ENCODE results near the gene MUC13.

MUC13 gene

DNA sequence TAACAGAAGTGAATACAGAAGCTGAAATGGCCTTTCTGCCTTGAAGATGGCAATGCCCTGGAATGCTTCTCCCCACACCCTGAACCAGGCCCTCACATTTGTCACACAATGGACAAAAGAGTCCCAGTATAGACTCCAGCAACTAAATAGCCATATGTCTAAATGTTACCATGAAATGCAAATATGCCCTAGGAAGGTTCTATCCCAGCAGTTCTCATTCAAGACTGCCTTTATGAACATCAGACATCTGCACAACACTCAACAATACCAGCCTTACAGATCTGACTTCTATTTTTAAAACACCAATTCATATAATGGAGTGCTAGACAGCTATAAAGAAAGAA lies 55.2 kb downstream of the MUC13 start:
- no peak overlapping the region for H3K4me3 ChIP-seq (ENCODE audit: low read length)
- TF ChIP-seq, protein P1, sequence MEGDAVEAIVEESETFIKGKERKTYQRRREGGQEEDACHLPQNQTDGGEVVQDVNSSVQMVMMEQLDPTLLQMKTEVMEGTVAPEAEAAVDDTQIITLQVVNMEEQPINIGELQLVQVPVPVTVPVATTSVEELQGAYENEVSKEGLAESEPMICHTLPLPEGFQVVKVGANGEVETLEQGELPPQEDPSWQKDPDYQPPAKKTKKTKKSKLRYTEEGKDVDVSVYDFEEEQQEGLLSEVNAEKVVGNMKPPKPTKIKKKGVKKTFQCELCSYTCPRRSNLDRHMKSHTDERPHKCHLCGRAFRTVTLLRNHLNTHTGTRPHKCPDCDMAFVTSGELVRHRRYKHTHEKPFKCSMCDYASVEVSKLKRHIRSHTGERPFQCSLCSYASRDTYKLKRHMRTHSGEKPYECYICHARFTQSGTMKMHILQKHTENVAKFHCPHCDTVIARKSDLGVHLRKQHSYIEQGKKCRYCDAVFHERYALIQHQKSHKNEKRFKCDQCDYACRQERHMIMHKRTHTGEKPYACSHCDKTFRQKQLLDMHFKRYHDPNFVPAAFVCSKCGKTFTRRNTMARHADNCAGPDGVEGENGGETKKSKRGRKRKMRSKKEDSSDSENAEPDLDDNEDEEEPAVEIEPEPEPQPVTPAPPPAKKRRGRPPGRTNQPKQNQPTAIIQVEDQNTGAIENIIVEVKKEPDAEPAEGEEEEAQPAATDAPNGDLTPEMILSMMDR (IDR thresholded peaks at IDR 0.05; ENCODE audit: insufficient read depth, low read depth, low read length, missing control alignments), result no peak
- DNase-seq (ENCODE audit: low read depth), result no peak

DNA sequence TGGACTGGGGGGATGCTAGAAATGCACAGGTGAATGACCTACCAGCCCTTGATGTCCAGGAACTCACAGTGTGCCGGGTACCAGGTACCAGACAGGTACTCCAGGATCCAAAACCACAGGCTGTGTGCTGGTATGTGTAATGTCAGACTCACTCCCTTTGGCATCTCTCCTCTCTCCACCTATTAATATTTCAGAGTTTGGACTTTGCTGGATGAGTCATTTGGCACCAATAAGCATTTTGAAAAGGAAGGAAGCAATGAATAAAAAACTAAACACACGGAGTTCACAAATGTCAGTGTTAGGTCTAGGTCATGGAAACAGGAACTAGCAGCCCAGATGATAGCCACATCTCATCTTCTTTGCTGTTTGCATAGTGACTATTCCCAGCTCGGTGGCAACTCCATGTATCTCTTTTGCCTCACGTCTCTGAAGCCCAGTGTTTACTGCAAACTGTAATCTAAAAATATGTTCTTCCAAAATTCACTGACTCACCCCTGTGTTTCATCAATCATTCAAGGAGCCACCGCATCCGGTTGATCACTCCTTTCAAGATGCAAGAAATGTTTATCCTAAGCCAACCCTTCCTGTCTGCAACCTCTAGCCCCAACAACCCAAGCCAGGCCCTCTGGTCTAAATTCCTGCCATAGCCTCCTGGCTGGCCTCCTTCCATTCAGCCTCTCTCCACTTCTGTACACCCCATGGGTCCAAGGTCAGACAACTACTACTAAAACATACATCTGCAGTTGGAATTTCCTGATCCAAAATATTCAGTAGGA lies 55.8 kb downstream of the MUC13 start:
- TF ChIP-seq, protein P1 (IDR thresholded peaks at IDR 0.05; ENCODE audit: insufficient read depth, low read depth, low read length, missing control alignments), result no peak
- no peak overlapping the region for H3K4me3 ChIP-seq (ENCODE audit: low read length)
- peak; percentile 93 for DNase-seq (ENCODE audit: low read depth)

DNA sequence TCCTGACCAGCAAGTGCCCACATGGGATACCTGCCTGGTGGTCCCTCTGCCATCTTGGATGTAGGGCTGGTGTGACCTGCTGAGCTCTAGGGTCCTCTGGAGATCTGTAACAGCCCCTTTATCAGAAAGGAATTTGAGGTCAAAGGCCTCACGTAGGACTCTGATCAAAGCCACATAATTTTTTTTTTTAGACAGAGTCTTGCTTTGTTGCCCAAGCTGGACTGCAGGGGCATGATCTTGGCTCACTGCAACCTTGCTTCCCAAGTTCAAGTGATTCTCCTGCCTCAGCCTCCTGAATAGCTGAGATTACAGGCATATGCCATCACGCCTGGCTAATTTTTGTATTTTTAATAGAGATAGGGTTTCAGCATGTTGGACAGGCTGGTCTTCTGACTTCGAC lies 56.9 kb downstream of the MUC13 start:
- H3K4me3 ChIP-seq (ENCODE audit: low read length), result no peak overlapping the region
- no peak for DNase-seq (ENCODE audit: low read depth)
- TF ChIP-seq, protein P1 (IDR thresholded peaks at IDR 0.05; ENCODE audit: insufficient read depth, low read depth, low read length, missing control alignments), result no peak

DNA sequence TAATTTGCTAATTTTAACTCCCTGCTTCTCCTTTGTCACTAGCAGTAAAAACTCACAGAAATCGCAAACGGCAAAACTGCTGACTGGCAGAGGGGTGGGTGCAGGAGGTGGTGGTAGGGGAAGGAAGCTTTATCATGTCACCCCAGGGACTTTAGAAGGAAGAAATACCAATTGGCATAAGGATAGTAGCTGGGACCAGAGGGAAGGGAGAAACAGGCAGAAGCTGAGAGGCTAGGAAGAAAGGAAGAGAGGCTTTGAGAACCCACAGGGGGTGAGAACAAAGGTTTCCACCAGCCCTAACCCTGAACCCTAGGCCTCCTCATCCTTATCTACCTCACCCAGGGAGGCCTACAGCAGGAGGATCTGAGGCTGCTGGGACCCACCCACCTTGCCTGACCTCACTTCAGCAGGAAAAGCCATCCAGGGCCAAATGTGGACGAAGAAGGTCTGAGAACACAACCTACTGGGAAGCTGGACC lies 58.1 kb downstream of the MUC13 start:
- DNase-seq (ENCODE audit: low read depth), result no peak
- H3K4me3 ChIP-seq (ENCODE audit: low read length), result no peak overlapping the region
- TF ChIP-seq, protein P1 (IDR thresholded peaks at IDR 0.05; ENCODE audit: insufficient read depth, low read depth, low read length, missing control alignments), result no peak

DNA sequence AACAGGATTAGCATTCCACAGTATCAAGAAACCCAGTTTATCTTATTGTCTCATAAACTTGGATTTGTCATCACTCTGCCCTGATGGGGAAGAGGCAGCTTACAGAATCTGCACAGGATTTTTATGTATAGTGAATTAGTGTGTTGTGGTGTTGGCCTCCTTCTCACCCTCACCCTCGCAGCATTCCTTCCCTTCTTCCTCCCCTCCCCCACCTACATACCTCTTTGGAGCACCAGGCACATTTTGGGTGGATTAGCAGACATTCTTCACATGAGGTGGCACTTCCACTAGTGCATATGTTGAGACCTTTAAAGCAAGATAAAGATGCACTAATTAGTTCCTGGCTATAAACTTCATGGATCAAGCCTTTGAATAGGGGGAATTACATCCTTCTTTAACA lies 61.3 kb downstream of the MUC13 start:
- DNase-seq (ENCODE audit: low read depth), result no peak
- H3K4me3 ChIP-seq (ENCODE audit: low read length), result no peak overlapping the region
- TF ChIP-seq, protein P1 (IDR thresholded peaks at IDR 0.05; ENCODE audit: insufficient read depth, low read depth, low read length, missing control alignments), result no peak

DNA sequence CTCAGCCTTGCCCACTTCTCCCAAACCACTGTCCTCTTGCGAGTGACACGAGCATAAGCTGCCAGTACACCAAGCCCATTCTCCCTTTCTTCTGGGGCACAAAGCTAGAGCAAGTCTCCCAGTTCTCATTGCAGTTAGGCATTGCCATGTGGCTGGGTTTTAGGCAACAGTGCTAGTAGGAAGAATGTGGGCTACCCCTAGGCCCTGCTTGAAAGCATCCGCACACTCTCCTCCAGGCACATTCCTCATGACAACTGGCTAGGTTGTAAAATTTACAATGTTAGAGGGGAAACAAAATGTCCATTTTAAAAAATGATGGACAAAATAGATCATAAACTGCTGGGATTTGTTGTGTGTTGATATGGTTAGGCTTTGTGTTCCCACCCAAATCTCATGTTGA lies 67.0 kb downstream of the MUC13 start:
- TF ChIP-seq, protein P1 (IDR thresholded peaks at IDR 0.05; ENCODE audit: insufficient read depth, low read depth, low read length, missing control alignments), result no peak
- no peak for DNase-seq (ENCODE audit: low read depth)
- H3K4me3 ChIP-seq (ENCODE audit: low read length), result no peak overlapping the region

DNA sequence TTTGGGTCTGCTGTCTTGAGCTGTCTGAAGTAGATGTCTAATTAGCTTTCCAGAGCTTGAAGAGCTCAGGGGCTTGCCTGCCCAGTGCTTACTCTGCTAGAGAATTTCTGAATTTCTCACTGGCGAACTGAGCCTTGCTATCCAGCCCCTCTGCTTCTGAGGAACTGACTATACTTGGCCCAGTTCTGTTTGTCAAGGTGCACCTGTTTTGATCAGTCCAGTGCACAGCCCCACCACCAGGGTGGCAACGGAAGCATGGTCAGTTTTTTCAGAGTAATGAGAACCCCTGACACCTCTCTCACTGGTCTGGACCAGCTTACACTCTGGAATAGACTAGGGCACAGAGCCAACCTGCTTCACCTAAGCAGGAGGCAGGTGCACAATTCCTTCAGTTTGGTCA lies 72.5 kb downstream of the MUC13 start:
- DNase-seq (ENCODE audit: low read depth), result no peak
- H3K4me3 ChIP-seq (ENCODE audit: low read length), result no peak overlapping the region
- TF ChIP-seq, protein P1 (IDR thresholded peaks at IDR 0.05; ENCODE audit: insufficient read depth, low read depth, low read length, missing control alignments), result no peak

All from epithelial cell of esophagus (primary cell).